DND-41 (cell line): ENCODE results near the gene BMP7.

Experiments
- ATAC-seq: fragments of 200-7000 bp; cut with Tn5 transposase; 3 replicates; pipeline ENCODE4 v1.9.1; 2021; ENCODE audit warnings: low read depth; ENCODE audit not compliant: insufficient read depth
- DNase-seq: peaks from one replicate; pipeline ENCODE4 v3.0.0-alpha.2; 2020
- H2AFZ ChIP-seq: 2 replicates; pipeline ENCODE4 v1.6.0; 2012; ENCODE audit warnings: low read depth, low read length
- H3K27ac ChIP-seq: 2 replicates; pipeline ENCODE4 v1.5.1; 2012; ENCODE audit warnings: low read length, inconsistent platforms
- H3K27me3 ChIP-seq: fragments of 200-600 bp; sonication (generic); 2 replicates; pipeline ENCODE4 v1.6.0; 2012; ENCODE audit warnings: low read length, mild to moderate bottlenecking, inconsistent platforms; ENCODE audit not compliant: insufficient read depth, poor library complexity
- H3K36me3 ChIP-seq: 2 replicates; pipeline ENCODE4 v1.5.1; 2012; ENCODE audit warnings: low read length, inconsistent platforms; ENCODE audit not compliant: insufficient read depth
- H3K4me1 ChIP-seq: 2 replicates; pipeline ENCODE4 v1.5.1; 2012; ENCODE audit warnings: mild to moderate bottlenecking, low read length; ENCODE audit not compliant: insufficient read depth
- H3K4me2 ChIP-seq: 2 replicates; pipeline ENCODE4 v1.6.0; 2012; ENCODE audit warnings: mild to moderate bottlenecking, moderate library complexity, low read length, inconsistent platforms; ENCODE audit not compliant: insufficient read depth
- H3K4me3 ChIP-seq, 2 experiments: fragments of 200-600 bp in 1 of 2; shearing (Covaris generic) in 1 of 2; 2 replicates each; pipeline ENCODE4 v1.5.1; 2012 to 2016; ENCODE audit warnings: inconsistent platforms in 2 of 2, low read length in 2 of 2, mild to moderate bottlenecking in 2 of 2, low read depth in 1 of 2, moderate library complexity in 1 of 2
- H3K79me2 ChIP-seq: 2 replicates; pipeline ENCODE4 v1.6.0; 2012; ENCODE audit warnings: low read length, inconsistent platforms; ENCODE audit not compliant: insufficient read depth
- H3K9ac ChIP-seq: 2 replicates; pipeline ENCODE4 v1.6.0; 2012; ENCODE audit warnings: low read depth, mild to moderate bottlenecking, inconsistent platforms, low read length, moderate library complexity
- H3K9me3 ChIP-seq: 2 replicates; pipeline ENCODE4 v1.5.1; 2012; ENCODE audit warnings: low read length, moderate library complexity, mild to moderate bottlenecking, inconsistent platforms; ENCODE audit not compliant: insufficient read depth, severe bottlenecking
- H4K20me1 ChIP-seq: 2 replicates; pipeline ENCODE4 v1.6.0; 2012; ENCODE audit warnings: low read length; ENCODE audit not compliant: insufficient read depth
- CTCF ChIP-seq: IDR thresholded peaks from 2 replicates; pipeline ENCODE4 v1.5.1; 2012; ENCODE audit warnings: borderline replicate concordance, low read length, moderate library complexity, mild to moderate bottlenecking; ENCODE audit not compliant: poor library complexity, severe bottlenecking; ENCODE audit errors: extremely low read depth
- EZH2 ChIP-seq: IDR thresholded peaks from 3 replicates; pipeline ENCODE4 v1.6.1; 2012; ENCODE audit warnings: borderline replicate concordance, low read depth, mild to moderate bottlenecking, moderate library complexity, low read length, inconsistent platforms; ENCODE audit not compliant: severe bottlenecking

The BMP7 gene

GRCh38 chr20:57212534-57213276 is 53.7 kb downstream of the BMP7 start:
- H3K36me3 ChIP-seq, result no peaks in the 10 kb centered on the region
- H3K9me3 ChIP-seq, result no peaks in the 10 kb centered on the region
- TF ChIP-seq CTCF (no peak), EZH2 (no peak)
- H3K27ac ChIP-seq, result no peak overlapping the region
- DNase-seq (no peak), ATAC-seq (no peak; the same call in 2 of the 3 replicates)
- peaks cover 29% of the 10 kb centered on the region for H3K27me3 ChIP-seq
- no peaks in the 10 kb centered on the region for H3K4me1 ChIP-seq
- no peak overlapping the region for H3K4me3 ChIP-seq
- no peak overlapping the region for H3K4me2 ChIP-seq
- H4K20me1 ChIP-seq, result no peaks in the 10 kb centered on the region; the same call in 1 of the 2 replicates
- no peak overlapping the region for H3K9ac ChIP-seq
- no peaks in the 10 kb centered on the region for H3K79me2 ChIP-seq
- H2AFZ ChIP-seq, result no peak overlapping the region

DNA sequence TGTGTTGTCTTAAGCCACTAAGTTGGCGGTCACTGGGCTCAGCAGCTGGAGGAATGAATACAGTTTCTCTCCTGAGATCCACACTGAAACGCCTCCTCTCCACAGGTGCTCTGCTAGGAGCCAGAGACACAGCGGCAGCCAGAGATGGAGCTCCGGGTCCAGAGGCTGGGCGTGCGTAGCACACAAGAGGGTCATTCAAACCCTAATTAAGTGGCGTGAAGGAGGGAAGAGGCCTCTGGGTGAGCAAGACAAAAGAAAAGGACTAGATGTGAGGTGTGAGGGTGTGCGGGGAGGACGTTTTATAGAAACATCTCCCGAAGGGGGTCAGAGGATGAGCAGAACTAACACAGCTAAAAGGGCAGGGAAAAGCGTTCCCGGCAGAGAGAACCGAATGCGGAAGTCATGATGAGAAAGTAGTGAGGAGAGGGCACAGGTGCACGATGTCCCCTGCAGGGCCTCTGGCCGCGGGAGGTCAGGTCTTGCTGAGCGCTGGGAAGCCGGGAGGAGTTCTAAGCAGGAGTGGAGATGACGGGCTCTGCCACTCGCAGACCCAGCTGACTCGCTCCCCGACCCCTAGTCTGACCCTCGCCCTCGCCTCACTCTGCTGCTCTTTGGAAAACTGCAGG is 54.4 kb downstream of the BMP7 start:
- H3K27me3 ChIP-seq, result peaks cover 29% of the 10 kb centered on the region

GRCh38 chr20:57211406-57211805 is 55.0 kb downstream of the BMP7 start:
- Histone ChIP-seq H3K9me3 (no peaks in the 10 kb centered on the region), H3K4me1 (no peaks in the 10 kb centered on the region), H3K4me2 (no peak overlapping the region), H3K79me2 (no peaks in the 10 kb centered on the region), H3K27me3 (peaks cover 29% of the 10 kb centered on the region), H3K27ac (no peak overlapping the region), H4K20me1 (no peaks in the 10 kb centered on the region; the same call in 1 of the 2 replicates), H3K36me3 (no peaks in the 10 kb centered on the region), H2AFZ (no peak overlapping the region), H3K9ac (no peak overlapping the region), H3K4me3 (no peak overlapping the region)
- no peak for ATAC-seq
- no peak for DNase-seq
- TF ChIP-seq CTCF (no peak), EZH2 (no peak)

More for the DNA sequence above, 54.4 kb downstream of the BMP7 start:
- Histone ChIP-seq H3K4me2 (no peak overlapping the region), H3K27ac (no peak overlapping the region), H3K4me3 (no peak overlapping the region), H3K79me2 (no peaks in the 10 kb centered on the region), H2AFZ (no peak overlapping the region), H4K20me1 (no peaks in the 10 kb centered on the region; the same call in 1 of the 2 replicates), H3K9me3 (no peaks in the 10 kb centered on the region), H3K36me3 (no peaks in the 10 kb centered on the region), H3K9ac (no peak overlapping the region), H3K4me1 (no peaks in the 10 kb centered on the region)
- DNase-seq (no peak), ATAC-seq (no peak)
- TF ChIP-seq EZH2, result no peak
- TF ChIP-seq CTCF, result no peak
